HG03575 (cell line): Measurements from ENCODE around the gene PLEK.
"Not testable (repeated sequence)": the region's sequence is repeated elsewhere in the genome, so short reads cannot be mapped to it uniquely, and the experiment has no call there.

Experiments used
- ATAC-seq: cut with Tn5 transposase; IDR thresholded peaks from one replicate; pipeline ENCODE4 v1.9.1; 2021; ENCODE audit not compliant: unreplicated experiment, insufficient number of reproducible peaks, low FRiP score; ENCODE audit errors: extremely low read depth

The PLEK gene

DNA sequence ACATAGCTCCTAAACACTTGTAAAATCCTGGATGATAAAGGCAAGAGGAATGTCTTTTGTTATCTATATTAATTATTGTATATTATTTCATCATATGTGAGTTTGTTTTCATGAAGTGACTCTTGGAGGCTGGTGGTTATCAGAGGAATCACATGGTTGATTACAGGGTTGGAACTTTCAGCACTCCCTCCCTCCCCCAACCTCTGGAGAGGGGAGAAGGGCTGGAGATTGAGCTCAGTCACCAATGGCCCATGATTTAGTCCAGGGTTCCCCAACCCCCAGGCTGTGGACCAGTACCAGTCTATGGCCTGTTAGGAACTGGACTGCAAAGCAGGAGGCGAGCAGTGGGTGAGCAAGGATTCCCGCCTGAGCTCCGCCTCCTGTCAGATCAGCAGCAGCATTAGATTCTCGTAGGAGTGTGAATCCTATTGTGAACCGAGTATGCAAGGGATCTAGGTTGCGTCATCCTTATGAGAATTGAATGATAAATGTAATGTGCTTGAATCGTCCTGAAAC is 64.3 kb downstream of the PLEK start:
- no peak for ATAC-seq

DNA sequence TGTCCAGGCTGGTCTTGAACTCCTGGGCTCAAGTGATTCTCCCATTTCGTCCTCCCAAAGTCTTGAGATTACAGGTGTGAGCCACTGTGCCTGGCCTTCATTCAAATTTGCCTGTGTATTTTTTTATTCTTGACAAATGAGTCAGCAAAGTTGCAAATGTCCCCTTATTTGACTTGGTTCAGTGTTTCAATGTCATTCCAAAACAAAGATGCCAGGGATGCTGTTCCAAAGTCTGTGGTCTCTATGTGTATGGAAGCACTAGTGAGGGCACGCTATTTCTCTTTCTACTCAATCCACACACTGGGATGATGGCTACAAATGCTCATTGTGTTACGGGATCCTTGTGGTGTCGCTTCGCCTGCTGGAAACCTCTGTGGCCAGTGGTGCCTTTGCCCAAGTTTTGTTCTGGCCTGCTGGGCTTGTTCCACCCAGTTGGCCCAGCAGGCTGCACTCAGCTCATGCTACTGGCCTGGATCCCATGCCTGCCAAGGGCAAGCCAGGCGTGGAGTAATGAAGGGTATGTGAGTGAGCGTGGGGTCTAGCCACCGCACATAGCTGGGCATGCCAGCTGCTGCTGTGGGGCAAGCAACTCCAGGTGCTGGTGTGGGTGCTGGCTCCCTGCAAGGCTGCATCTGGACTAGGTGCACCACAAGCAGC is 66.4 kb downstream of the PLEK start:
- no peak for ATAC-seq

DNA sequence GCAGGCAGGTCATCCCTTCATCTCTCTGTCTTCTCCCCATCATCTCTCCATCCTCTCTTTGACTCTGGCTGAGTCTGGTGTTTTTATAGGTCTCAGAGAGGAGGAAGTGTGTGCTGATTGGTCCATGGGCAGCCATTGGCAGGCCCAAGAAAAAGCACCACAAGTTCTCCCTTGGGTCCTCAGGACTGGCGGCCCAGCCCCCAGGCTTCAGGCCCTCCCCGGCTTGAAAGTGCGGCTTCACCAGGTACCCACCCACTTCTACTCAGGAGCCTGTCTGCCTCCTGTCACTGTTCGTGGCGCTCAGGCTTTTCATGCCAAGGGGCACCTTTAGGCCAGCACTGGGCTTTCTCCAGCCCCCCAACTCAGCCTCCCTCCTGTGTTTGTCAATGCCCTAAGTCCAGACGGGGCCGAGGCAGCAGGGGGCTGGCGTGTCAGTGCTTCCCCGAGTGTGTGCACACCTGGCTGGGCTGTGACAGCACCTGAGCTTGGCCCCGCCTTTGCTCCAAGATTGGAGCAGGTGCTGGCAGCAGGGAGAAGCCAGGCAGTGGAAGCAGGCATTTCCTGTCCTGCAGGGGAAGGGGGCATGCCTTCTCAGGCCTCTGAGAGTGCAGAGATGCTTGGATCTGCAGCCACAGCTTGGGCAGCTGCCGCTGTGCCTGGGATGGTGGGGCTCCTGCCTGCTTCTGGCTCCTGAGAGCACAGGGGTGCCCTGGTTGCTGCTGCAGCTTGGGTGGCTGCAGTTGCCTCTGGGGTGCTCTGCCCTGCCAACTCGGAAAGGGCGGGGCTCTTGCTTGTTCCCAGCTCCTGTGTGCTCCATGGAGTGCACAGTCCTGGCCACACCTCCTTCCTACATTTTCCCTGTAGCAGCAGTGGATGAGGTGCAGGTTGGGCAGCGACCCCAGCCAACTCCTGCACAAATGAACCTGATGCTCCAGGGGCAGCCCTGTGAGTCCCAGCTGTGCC is 67.9 kb downstream of the PLEK start:
- ATAC-seq = no peak

DNA sequence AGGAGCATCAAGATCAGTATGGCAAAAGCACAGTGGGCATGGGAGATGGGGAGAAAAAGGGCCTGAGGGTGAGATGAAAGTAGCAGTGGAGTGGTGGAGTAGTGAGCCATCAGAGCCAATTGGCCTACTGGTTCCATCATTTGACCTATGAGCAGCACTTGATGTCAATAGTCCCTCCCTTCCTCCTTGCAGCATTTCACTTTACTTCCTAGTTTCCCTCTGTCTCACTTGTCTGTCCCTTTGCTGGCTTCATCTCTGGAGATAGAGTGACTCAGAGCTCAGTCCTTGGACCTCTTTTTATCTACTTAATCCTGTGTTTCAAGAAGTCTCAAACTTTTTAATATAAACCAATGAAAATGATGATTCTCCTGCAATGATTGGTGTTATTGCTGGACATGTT is 69.9 kb downstream of the PLEK start:
- no peak for ATAC-seq

DNA sequence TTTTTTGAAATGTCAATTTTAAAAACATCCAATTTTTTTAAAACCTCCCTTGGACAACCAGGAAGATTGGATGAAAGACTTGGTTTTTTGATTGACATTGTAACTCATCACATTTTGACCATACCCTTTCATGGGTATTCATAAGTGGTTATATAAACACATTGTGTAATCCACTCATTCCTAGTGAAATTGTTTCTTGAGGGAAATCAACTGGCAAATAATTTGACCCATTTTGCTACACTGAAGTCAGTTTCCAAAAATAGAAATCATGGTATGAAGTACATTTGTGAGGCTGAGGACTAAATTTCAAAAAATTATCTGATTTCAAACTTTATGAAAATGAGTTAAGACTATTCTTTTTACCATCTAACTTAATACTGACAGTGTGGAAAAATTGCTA is 70.5 kb downstream of the PLEK start:
- no peak for ATAC-seq

DNA sequence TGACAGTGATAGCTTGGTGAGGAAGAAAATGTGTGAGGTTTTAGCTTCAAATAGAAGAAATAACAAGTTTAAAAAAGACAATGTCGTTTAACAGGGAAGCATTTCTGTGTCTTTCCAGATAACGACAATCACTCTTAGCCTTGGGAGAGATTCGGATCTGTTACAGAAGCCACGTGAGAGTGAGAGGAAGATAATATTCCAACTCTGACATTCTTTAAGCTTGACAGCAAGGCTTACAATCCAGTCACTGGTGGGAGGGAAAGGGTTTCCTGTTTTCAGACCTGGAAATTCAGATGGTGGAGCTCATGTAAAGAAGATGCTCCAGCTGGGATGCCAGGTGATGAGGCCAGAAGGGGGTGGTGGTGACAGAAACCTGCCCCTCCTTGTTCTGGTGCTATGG is 71.2 kb downstream of the PLEK start:
- ATAC-seq = no peak

DNA sequence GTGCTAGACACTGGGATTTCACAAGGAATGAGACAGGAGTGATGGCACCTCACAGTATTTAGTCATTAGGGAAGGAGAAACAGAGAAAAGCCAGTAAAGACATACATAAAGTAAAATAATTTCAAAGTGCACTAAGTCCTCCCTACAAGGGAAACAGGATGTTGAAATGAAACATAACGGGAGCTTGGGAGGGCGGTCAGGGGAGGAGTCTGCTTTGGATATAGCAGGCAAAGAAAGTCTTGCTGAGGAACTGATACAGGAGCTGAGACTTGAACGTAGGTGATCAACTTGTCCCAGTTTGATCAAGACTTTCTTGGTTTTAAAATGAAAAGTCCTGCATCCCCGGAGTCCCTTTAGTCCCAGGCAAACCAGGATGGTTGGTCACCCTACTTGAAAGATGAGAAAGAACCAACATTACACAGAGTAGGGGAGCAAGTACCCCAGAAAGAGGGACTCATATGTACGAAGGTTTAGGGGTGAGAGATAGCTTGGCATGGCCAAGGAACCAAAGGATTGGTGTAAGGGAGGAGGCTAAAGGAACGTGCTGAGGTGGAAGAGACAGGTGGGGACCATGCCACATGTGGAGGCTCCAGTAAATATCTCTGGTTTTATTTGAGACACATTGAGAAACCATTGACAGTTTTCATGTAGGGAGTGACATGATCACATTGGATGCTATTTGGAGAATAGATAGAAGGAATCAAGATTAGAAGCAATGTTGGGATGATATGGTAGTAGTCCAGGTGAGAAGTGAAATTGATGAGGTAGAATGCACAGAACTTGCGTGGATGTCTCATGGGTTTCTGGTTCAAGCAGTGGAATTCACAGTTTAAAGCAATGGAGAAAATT is 73.6 kb downstream of the PLEK start:
- ATAC-seq = no peak

DNA sequence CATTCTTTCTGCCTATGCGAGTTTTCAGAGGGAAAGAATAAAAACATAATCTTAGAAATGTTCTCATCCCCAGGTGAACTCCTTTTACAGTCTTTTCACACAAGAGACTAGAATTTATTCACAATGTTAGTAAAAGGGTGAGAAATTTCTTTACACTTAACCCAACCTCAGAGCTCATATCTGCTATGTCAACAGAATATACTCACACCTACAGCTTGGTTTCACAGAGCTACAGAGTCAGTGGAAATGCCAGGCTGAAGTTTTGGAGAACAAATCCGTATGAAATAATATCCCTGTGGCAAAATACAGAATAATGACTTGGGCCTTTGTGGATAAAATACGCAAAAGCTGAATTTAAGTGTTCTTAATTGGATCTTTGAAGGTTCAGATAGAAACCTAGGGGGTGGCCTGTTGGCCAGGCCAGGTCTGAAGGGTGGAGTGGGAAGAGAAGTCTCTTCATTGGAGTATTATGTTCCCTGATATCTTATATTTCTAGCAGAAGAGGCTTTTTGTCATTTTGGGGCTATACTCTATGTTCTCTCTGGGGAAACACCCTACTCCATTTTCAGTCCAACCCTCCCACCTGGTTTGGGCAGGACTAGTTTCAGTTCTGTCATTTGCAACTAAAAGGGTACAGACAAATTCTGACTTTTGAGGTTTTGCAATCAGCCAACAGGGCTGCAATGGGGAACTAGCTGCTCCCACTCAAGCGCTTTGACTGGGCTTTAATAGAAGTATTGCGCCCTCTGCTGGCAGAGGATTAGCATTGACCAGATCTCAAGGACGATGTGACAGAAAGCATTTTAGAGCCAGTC is 76.3 kb downstream of the PLEK start:
- ATAC-seq = peak; percentile 94

DNA sequence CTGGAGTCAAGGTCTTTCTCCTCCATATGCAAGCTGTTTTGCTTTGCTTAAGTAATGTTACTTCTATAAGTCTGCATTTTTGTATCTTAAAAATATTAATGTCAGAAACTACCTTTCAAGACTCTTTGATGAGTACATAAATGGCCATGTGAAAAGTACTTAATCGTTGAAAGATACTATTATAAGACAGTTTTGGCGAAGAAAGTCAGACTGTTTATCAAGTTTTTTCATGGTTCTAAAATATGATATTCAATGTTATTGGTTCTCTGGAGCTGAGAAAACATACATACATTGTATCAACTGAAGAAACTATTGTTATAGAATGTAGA is 76.9 kb downstream of the PLEK start:
- ATAC-seq = no peak

DNA sequence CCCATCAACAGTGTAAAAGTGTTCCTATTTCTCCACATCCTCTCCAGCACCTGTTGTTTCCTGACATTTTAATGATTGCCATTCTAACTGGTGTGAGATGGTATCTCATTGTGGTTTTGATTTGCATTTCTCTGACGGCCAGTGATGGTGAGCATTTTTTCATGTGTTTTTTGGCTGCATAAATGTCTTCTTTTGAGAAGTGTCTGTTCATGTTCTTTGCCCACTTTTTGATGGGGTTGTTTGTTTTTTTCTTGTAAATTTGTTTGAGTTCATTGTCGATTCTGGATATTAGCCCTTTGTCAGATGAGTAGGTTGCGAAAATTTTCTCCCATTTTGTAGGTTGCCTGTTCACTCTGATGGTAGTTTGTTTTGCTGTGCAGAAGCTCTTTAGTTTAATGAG is 81.3 kb downstream of the PLEK start:
- ATAC-seq = not testable (repeated sequence)
